DMS53 treated with DMSO at 0.1 percent for 48 hours (cell line): Measurements from ENCODE around the gene ERVMER34-1.

Experiments used
- DNase-seq: peaks from one replicate; lab custom pipeline; 2025; ENCODE audit not compliant: unreplicated experiment; lab: John Stamatoyannopoulos, UW

Gene ERVMER34-1

DNA sequence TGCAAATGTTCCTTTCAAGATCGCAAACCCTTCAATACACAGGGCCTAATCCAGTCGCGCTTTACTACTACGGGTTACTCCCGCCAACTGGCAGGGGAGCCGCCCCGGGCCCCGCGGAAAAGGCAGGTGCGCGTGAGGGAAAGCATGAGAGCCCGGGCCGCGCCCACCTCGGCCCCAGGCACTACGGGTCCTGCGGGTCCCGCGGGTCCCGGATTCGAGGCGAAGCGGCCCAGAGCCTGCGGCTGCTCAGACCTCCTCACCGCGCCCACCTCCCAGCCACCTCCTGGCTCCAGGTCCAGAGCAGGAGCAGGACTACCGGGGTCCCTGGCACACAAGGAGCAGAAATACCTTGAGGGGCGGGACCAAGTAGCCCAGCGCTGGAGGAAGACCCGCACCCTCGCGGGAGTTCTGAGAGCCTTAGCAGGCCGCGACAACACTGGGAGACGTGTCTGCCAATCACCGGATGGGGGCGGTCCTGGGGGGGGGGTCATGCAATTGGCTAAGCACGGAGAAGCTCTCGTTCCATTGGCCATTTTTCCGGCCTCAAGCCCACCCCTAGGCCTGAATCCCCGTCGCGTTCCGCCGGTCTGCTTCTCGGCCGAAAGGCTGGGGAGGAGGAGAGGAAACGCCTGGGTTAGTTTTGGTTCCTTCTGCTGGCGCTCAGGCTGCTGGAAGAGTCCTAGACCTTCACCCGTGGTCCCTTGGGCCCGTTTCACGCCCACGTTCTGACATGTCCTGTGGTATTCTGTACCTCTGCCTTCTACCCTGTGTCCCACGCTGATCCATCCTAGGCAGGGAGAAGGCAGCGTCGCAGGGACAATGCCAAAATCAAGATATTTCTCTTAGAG, 29.0 kb downstream of the ERVMER34-1 start:
- peak; percentile 82 for DNase-seq

DNA sequence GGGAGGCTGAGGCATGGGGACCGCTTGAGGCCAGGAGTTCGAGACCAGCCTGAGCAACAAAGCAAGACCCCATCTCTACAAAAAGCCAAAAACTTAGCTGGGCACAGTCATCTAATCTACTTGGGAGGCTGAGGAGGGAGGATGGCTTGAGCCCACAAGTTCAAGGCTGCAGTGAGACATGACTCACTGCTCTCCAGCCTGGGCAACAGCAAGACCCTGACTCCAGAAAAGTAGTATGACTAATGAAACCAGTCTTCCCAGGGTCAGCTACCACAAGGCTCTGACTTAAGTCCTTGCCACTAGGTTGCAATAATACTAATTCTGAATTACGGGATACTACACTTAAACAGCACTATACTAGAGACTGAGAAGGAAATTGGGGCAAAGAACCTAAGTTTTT, 33.1 kb downstream of the ERVMER34-1 start:
- DNase-seq: no peak

DNA sequence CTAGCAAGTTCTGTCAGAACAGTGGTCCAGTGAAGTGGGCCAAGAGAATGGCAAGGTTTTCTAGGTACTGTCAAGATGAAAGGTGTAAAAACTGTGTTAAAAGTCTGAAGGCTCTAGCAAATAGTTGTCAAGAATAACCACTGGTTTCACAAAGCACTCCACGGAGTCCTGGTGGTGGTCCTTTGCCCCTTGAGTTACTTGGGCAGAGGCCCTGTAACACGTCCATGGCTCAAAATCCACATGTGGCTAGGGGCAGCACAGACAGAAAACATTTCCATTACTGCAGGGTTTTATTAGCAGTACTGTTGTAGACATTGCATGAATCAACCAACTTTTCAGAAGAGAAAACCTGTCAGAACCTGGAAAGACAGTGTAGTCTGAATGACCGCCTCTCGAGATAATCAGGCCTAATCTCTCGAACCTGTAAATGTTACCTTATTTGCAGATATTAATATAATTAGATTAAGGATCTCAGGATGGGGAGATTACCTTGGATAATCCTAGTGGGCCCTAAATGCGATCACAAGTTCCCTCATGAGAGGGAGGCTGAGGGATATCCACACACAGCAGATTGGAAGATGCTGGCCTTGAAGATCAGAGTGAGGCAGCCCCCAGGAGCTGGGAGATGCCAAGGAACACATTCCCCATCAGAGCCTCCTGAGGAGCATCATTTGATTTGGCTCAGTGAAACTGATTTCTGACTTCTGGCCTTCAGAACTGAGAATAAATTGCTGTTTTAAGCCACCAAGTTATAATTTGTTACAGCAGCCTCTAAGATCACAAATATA, 34.7 kb downstream of the ERVMER34-1 start:
- no peak for DNase-seq

DNA sequence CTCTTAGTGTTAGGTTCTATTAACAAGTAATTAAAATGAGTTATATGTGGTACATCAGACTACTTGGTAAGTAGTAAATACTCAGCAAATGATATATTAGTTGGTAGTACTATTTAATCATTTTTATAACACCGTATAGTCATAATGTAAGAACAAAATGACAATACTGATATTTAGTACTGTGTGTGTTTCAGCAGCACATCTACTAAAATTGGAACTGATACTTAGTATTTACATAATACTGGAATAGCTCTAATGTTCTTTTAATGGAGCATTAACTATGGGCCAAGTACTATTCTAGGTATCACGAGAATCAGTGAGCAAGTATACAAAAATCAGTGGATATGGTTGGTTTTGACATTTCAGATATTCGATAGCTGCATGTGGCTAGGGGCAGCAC, 35.3 kb downstream of the ERVMER34-1 start:
- DNase-seq: no peak

DNA sequence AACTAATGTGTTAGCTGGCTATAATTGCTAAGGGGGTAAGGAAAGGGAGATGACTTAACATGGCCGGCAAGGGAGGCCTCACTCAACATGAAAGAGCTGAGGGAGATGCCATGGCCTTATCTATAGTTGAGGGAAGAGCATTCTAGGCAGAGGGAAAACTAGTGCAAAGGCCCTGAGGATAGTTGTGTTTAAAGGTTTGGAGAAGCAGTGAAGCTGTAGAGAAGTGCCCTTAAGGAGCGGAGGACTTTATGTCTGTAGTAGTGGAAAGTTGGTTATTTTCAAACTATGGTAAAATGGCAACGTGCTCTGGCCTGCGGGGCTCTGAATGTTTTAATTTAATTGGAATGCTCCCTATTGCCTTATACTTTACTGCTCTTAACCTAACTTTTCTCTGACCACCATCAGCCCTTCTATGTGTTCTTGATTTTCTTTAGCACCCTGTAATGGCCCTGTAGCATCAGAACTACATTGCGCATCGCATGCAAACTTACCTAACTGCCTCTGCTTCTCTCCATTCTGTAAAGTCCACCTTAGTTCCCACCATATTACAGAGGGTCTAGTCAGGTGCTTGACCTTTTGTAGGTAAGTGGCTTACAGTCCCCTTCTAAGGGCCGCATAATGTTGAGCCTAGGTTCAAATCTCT, 35.8 kb downstream of the ERVMER34-1 start:
- DNase-seq: no peak

DNA sequence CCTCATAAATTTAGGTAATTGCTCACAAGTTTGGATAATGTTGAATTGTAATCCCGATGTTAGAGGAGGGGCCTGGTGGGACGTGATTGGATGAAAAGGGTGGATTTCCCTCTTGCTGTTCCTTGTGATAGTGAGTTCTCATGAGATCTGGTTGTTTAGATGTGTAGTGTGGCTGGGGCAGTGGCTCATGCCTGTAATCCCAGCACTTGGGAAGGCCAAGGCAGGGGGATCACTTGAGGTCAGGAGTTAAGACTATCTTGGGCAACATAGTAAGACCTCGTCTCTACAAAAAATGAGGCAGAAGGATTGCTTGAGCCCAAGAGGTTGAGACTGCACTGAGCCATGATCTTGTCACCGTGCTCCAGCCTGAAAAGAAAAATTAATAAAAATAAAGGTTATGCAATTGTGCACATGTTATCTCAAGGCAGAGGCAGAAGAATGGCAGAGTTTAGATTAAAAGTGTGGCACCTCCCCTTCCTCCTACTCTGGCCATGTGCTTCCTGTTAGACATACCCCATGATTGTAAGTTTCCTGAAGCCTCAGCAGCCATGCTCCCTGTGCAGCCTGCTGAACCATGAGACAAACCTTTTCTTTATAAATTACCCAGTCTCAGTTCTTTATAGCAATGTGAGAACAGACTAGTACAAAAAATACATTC, 36.5 kb downstream of the ERVMER34-1 start:
- DNase-seq: no peak

DNA sequence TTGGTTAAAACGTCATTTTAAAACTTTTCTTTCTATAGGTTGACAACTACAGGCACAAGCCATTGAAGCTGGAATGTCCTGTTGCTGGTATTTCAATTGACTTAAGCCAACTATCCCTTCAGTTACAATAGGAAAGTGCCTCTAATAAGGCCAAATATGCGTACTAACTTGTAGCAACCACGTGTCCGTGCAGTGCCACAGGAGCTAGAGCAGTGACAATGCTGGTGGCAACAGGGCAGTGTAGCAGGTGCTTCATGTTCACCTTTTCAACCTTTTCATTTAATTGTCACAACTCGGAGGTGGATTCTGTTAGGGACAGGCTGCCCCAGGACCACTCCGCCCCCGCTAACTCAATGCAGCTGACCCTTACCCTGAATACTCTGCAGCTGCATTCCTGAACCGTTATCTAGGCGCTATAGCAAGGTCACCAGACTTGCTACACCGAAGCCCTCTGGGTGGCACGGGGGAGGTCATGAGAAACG, 37.7 kb downstream of the ERVMER34-1 start:
- no peak for DNase-seq

DNA sequence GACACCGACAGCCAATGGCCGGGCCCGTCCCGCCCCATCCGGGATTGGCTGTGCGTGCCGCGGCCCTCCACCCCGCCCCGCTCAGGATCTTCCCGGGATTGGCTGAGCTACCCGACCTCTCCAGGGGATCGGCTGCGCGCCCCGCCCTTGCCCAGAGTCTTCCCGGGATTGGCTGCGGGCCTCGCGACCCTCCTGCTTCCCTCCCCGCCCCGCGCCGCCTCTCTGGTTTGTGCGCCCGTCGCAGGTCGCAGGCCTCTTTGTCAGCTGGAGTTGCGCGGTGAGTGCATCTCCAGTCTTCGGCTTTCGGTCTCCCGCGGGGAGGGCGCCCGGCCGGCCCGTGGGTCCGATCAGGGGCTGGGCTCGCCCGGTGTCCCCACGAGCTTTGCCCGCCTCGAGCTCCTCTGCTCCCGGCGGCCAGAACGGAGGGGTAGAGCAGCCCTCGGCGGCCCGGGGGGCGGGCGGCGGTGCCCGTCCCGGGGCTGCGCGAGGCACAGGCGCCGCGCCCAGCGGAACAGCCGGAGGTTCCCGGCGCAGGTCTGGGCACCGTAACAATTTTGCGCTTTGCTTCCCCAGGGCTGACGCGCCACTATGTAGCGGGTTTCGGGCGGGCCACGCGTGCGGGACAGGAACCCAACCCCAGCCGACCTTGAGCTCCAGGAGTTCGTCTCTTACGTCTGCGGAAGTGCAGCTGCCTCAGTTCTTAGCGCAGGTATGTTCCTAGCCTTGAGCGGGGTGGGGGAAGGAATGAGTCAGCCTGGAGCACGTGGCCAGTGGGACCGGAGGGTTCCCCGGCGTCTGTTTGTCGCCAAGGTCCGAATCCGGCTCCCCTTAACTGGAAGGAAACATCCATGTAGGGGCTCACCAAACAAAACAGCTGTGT, 38.7 kb downstream of the ERVMER34-1 start:
- peak; percentile 90 for DNase-seq

DNA sequence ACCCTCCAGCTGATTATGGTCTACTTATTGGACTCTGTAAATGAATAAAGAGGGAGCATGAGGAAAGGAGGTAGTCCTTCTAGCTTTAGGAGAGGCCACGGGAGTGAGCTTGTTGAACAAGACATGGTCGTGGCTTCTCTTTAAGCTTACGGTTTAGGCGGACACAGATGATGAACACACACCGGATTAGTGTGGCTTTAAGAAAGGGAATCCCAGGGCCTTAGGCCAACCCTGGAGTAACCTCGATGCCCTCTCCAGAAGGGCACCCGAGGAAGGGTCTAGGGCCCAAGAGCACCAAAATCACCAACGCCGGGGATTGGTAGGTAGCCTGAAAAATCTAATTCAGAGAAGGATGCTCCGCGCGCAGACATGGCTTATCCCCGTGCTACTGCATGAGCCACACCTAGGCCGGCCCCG, 39.4 kb downstream of the ERVMER34-1 start:
- peak; percentile 39 for DNase-seq

DNA sequence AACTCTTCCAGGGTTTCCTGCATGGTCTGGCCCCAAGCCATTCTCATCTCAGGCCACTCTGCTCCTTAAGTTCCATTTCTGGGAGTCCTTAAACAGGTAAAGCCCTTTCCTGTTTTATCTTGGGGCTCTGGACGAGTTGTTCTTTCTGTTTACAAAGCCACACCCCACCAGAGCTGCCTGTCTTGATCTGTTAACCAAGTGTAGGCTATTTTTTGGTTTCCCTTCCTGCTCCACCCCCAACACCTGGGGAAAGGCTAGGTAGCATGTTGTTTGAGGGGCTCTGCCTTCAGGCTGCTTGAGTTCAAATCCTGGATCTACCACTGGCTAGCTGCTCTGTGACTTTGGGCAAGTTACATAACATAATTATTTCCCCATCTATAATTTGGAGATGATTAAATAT, 40.0 kb downstream of the ERVMER34-1 start:
- DNase-seq: no peak

DNA sequence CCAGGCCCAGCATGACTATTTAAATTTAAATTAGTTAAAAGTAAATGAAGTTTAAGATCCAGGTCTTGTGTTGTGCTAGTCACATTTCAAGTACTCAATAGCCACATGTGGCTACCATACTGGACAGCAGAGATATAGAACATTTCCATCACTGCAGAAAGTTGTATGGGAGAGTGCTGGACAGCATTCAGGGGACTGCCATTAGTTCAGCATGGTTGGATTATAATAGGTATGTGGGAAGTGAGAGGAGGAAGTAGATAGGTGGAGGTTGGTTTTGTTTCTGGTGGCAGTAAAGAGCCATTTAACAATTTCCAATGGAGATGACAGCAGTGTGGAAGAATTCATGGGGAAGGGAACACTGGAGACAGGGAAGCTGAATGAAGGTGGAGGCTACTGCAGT, 42.1 kb downstream of the ERVMER34-1 start:
- DNase-seq: no peak

DNA sequence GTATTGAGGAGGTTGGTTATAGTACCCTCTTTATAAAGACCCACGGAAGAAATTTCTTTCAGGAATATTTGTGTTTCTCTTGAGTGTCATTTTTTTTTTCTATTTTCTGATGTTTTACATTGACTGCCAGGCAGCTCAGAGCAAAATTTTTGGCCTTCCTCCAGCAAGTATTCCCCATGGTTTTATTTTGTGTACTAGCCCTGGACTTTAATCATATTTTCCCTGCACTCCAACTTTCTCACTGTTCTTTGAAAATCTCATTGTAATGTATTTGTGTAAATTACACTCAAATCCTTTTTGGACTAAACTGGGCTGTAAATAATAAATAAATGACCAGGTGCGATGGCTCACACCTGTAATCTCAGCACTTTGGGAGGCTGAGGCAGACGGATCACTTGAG, 46.6 kb downstream of the ERVMER34-1 start:
- no peak for DNase-seq

DNA sequence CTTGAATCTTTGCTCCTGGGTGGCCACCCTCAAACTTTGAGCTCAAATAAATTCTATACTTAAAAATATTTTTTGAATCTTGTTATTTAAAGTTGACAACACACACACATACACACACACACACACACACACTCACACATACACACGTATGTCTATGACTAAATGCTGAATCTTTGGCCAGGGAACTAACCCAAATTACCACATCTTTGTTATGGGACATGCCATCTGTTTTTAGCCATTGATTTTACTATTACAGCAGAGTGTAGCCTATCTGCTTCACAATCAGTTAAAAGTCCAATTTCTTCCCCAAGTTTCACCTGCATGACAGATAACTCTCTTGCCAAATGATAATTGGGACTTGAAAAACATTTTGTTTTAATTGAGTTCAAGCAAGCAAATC, 47.1 kb downstream of the ERVMER34-1 start:
- DNase-seq: no peak

DNA sequence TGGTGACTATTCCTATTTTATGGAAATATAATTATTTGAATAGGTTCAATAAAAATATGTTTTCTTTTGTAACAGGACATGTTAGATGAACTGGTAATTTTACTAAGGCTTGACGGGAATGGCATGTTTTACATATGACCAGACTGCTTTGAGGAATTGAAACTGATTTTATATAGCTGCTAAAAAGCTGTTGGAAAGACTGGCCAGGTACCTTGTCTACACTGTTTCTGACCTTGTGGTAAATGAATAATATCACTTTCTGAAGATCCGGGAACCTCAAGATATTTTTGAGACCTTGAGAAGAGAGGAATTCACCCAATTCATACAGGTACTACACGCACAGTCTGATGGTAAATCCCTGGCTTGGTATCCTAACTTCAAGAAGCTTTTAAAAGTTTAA, 50.0 kb downstream of the ERVMER34-1 start:
- DNase-seq: no peak

DNA sequence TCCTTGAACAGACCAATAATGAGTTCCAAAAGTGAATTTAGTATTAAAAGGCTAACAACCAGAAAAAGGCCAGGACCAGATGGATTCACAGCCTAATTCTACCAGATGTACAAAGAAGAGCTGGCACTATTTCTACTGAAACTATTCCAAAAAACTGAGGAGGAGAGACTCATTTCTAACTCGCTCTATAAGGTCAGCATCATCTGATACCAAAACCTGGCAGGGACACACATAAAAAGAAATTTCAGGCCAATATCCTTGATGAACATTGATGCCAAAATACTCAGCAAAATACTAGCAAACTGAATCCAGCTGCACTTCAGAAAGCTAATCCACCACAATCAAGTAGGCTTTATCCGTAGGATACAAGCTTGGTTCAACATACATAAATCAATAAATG, 56.3 kb downstream of the ERVMER34-1 start:
- DNase-seq: no peak

DNA sequence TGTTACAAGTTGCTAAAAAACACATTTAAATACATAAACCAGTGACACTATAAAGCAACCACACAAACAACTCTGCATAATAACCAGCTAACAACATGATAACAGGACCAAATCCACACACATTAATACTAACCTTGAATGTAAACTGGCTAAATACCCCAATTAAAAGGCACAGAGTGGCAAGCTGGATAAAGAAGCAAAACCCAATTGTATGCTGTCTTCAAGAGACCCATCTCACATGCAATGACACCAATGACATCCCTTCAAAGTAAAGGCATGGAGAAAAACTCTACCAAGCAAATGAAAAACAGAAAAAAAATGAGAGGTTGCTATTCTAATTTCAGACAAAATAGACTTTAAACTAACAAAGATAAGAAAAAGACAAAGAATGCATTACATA, 57.7 kb downstream of the ERVMER34-1 start:
- no peak for DNase-seq
